IMR-90 (cell line): Measurements from ENCODE around the gene GJC2.

Experiments
- CEBPB ChIP-seq: IDR thresholded peaks from 2 replicates; pipeline ENCODE4 v1.6.1; 2012; ENCODE audit warnings: low read depth, low read length, improper control_type of control experiment
- CTCF ChIP-seq: conservative IDR thresholded peaks from 2 replicates; pipeline ENCODE4 v1.5.1; 2012; ENCODE audit warnings: mild to moderate bottlenecking, low read depth, low read length, improper control_type of control experiment
- ELK1 ChIP-seq: fragments of 150-350 bp; IDR thresholded peaks from 2 replicates; pipeline ENCODE4 v1.6.1; 2016; ENCODE audit warnings: low read depth, mild to moderate bottlenecking, low read length, moderate library complexity, borderline replicate concordance
- FOS ChIP-seq: fragments of 150-350 bp; IDR thresholded peaks from 2 replicates; pipeline ENCODE4 v1.6.1; 2016; ENCODE audit warnings: low read depth, low read length
- NFE2L2 ChIP-seq: fragments of 150-350 bp; IDR thresholded peaks from 2 replicates; pipeline ENCODE4 v1.6.1; 2016; ENCODE audit warnings: low read depth, mild to moderate bottlenecking, low read length
- POLR2A ChIP-seq: IDR thresholded peaks from 2 replicates; pipeline ENCODE4 v1.6.1; 2012; ENCODE audit warnings: mild to moderate bottlenecking, low read depth, low read length
- RFX5 ChIP-seq: IDR thresholded peaks from 2 replicates; pipeline ENCODE4 v1.8.0; 2012; ENCODE audit warnings: low read depth, mild to moderate bottlenecking, low read length, moderate library complexity
- USF2 ChIP-seq: fragments of 150-350 bp; IDR thresholded peaks from 2 replicates; pipeline ENCODE4 v1.6.1; 2017; ENCODE audit warnings: mild to moderate bottlenecking, antibody characterized with exemption, low read length, low read depth

- TF ChIP-seq CTCF (no peak), ELK1 (no peak), USF2 (no peak), POLR2A (no peak), RFX5 (no peak), CEBPB (no peak), FOS (no peak), NFE2L2 (no peak)
Measured at GRCh38 chr1:228184152-228184551, 34.4 kb downstream of the GJC2 start.
